ENCODE data around the gene ATP11B. TPM values are rescaled to one million over a fixed set of nuclear protein-coding genes. Genes with fewer than 3 reads are reported as not detected.

ATP11B gene
- total RNA-seq, 1 experiment from 2014 or later, result 70.1 TPM

GRCh38 chr3:182807061-182807460, 13.8 kb downstream of the ATP11B start:
- H3K4me1 ChIP-seq (ENCODE audit: insufficient read depth, low read length, poor library complexity, severe bottlenecking), result peaks cover 15% of the 10 kb centered on the region
- intact Hi-C loops (cut with micrococcal nuclease; ENCODE audit: unreplicated experiment), result no loop called here
- TF ChIP-seq EZH2 (IDR thresholded peaks at IDR 0.05; ENCODE audit: borderline replicate concordance, low read depth, low read length, poor library complexity, severe bottlenecking), result no peak
- TF ChIP-seq CTCF (conservative IDR thresholded peaks at IDR 0.05; ENCODE audit: low read depth, low read length), result no peak
- no peaks in the 10 kb centered on the region for H3K36me3 ChIP-seq (ENCODE audit: insufficient read depth, low read length, poor library complexity, severe bottlenecking)
- DNase-seq (ENCODE audit: low spot score), result no peak
- H3K27ac ChIP-seq (ENCODE audit: low read depth, low read length, poor library complexity, severe bottlenecking), result no peak overlapping the region
- CTCF ChIA-PET, result interaction anchor here (0.6 kb wide), 1 partner anchor 9 kb away, joined by 5 read pairs; no protein-coding TSS in a partner anchor
- no peaks in the 10 kb centered on the region for H3K9me3 ChIP-seq (ENCODE audit: low read depth, low read length, poor library complexity, severe bottlenecking)
- POLR2A ChIA-PET (ENCODE audit: low non-redundant PET), result no interaction called here
- no TSS peak for BruUV-seq (replicated peaks)
- no peaks in the 10 kb centered on the region for H3K27me3 ChIP-seq (replicated peaks; ENCODE audit: insufficient read depth, low read depth, low read length, poor library complexity)
- no peak overlapping the region for H3K4me3 ChIP-seq (ENCODE audit: low read depth, low read length, poor library complexity, severe bottlenecking)

- ChIA-PET POLR2A (ENCODE audit: low non-redundant PET) (no interaction called here), CTCF (no interaction called here)
- intact Hi-C loops (cut with micrococcal nuclease; ENCODE audit: unreplicated experiment), result no loop called here
Observed at GRCh38 chr3:182808041-182808770, 14.9 kb downstream of the ATP11B start.

GRCh38 chr3:182809531-182809930, 16.2 kb downstream of the ATP11B start:
- intact Hi-C loops (cut with micrococcal nuclease; ENCODE audit: unreplicated experiment), result no loop called here
- Histone ChIP-seq H3K4me3 (ENCODE audit: low read depth, low read length, poor library complexity, severe bottlenecking) (no peak overlapping the region), H3K36me3 (ENCODE audit: insufficient read depth, low read length, poor library complexity, severe bottlenecking) (no peaks in the 10 kb centered on the region), H3K27me3 (replicated peaks; ENCODE audit: insufficient read depth, low read depth, low read length, poor library complexity) (no peaks in the 10 kb centered on the region), H3K9me3 (ENCODE audit: low read depth, low read length, poor library complexity, severe bottlenecking) (no peaks in the 10 kb centered on the region), H3K27ac (ENCODE audit: low read depth, low read length, poor library complexity, severe bottlenecking) (no peak overlapping the region), H3K4me1 (ENCODE audit: insufficient read depth, low read length, poor library complexity, severe bottlenecking) (peaks cover 8% of the 10 kb centered on the region)
- no peak for DNase-seq (ENCODE audit: low spot score)
- ChIA-PET POLR2A (ENCODE audit: low non-redundant PET) (no interaction called here), CTCF (no interaction called here)
- TF ChIP-seq EZH2 (IDR thresholded peaks at IDR 0.05; ENCODE audit: borderline replicate concordance, low read depth, low read length, poor library complexity, severe bottlenecking), result no peak
- no peak for TF ChIP-seq CTCF (conservative IDR thresholded peaks at IDR 0.05; ENCODE audit: low read depth, low read length)
- BruUV-seq (replicated peaks), result no TSS peak

More at GRCh38 chr3:182808041-182808770, 14.9 kb downstream of the ATP11B start:
- Histone ChIP-seq H3K27me3 (replicated peaks; ENCODE audit: insufficient read depth, low read depth, low read length, poor library complexity) (no peaks in the 10 kb centered on the region), H3K27ac (ENCODE audit: low read depth, low read length, poor library complexity, severe bottlenecking) (no peak overlapping the region), H3K9me3 (ENCODE audit: low read depth, low read length, poor library complexity, severe bottlenecking) (no peaks in the 10 kb centered on the region), H3K4me3 (ENCODE audit: low read depth, low read length, poor library complexity, severe bottlenecking) (no peak overlapping the region), H3K4me1 (ENCODE audit: insufficient read depth, low read length, poor library complexity, severe bottlenecking) (peaks cover 6% of the 10 kb centered on the region), H3K36me3 (ENCODE audit: insufficient read depth, low read length, poor library complexity, severe bottlenecking) (no peaks in the 10 kb centered on the region)
- no peak for TF ChIP-seq CTCF (conservative IDR thresholded peaks at IDR 0.05; ENCODE audit: low read depth, low read length)
- no peak for TF ChIP-seq EZH2 (IDR thresholded peaks at IDR 0.05; ENCODE audit: borderline replicate concordance, low read depth, low read length, poor library complexity, severe bottlenecking)
- DNase-seq (ENCODE audit: low spot score), result no peak
- BruUV-seq (replicated peaks), result no TSS peak

Measured in A673 (cell line).